ENCODE measurements around the gene DAB1.

The DAB1 gene

DNA sequence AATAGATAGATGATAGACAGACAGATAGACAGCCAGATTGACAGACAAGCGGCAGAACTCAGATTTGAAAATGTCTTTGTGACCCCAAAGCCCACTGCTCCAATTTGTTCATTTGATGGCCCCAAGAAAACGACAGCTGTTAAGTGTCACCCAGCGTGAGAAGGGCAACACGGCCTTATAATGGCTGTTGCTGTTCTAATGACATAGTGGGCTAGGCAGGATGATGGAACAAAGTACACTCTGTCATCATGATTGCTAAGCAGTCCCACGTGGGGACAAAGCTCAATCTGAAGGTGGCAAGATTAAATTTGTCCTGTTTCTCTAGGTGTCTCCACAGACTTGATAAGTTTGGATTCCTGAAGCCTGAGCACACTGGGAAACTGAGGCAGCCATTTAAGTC lies 112.9 kb downstream of the DAB1 start:
- DNase-seq, result no peak

DNA sequence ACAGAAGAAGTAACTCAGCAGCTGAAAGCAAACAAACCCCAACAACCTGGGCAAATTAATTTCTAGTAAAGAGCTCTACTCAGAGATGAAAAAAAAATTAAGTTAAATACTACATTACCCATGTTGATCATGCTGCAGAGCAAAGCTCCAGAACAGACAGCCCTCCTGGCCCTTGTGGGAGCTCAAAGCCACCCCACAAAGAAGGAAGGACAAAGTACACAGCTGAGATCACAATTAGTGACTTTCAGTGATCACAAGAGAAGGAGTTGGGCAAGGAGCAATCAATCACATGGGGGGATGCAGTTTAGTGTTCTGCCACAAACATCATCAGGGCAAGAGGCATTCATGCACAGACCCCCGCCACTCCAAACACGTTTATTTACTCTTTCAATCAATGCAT lies 114.2 kb downstream of the DAB1 start:
- DNase-seq, result no peak

- no peak for DNase-seq
Observed at GRCh38 chr1:57307392-57308170, 116.3 kb downstream of the DAB1 start.

DNA sequence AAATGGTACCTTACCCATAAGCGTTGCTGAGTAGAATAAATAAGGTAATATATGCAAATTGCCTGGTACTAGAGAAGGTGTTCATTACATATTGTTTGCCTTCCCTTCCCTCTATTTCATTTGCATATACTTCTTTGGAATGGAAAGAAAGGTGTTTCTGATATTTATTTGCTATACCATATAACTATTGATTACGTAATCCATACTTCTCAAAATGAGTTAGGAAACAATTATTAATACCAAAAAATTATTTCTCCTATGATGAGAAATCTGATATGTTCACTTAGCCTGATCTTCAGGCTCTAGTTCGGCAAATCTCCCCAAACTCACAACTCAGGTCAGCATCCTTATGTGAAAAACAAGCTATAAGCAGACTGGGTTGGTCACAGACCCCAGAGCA lies 119.3 kb downstream of the DAB1 start:
- no peak for DNase-seq

GRCh38 chr1:57302812-57303596 lies 120.9 kb downstream of the DAB1 start:
- no peak for DNase-seq

DNA sequence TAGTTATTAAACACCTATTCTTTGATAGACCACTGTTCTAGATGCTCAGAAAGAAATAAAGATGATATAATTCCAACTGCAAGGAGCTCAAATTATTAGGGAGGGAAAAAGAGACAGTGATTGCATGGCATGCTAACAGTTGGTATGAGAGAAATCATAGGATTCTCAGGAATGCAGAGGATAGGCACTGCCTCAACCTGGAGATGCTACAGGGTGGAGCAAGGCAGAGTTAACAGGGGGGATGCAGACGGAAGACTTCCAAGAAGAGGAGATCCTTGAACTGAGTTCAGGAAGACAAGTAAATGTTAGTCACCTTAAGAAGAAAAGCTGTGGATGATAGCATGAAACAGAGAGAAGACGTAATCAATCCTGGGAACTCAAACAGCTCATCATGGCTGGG lies 123.7 kb downstream of the DAB1 start:
- no peak for DNase-seq

- no peak for DNase-seq
Observed at GRCh38 chr1:57296726-57297250, 127.1 kb downstream of the DAB1 start.

DNA sequence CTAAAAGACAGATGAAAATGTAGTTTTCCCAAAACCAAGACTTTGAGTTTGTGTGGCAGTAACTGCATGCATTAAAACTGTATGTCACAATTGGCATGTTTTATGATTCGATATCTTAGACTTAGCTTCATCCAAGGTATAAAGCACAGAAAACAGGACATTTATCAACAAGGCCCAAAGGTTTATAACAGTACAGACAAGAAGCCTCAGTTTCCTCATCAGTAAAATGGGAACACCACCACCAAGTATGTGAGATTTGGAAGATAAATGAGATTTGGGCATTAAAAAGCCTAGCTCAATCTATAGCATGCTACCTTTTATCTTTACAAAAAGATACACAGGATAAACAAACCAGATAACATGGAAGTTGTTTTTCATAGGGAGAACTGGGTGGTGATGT lies 128.5 kb downstream of the DAB1 start:
- no peak for DNase-seq

- no peak for DNase-seq
Observed at GRCh38 chr1:57294177-57294576, 129.7 kb downstream of the DAB1 start.

DNA sequence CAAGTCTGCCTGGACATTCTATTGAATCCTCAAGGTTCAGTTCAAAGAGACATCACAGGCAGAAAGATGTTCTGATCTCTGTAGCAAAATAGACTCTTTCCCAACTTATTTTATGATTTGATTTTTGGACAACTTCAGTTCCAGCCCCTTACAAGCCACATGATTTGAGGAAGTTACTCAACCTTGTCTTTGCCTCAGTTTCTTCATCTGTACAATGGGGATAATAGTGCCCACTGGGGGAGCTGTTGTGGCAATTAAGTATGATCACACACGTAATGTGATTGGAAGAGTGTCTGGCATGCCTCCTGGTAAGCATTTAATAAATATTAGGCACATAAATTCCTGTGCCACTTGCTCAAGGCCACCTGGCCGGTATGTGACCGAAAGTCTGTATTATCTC lies 130.6 kb downstream of the DAB1 start:
- DNase-seq, result no peak

- DNase-seq, result no peak
Observed at GRCh38 chr1:57289781-57290180, 134.1 kb downstream of the DAB1 start.

- DNase-seq, result no peak
Observed at GRCh38 chr1:57285992-57286391, 137.9 kb downstream of the DAB1 start.

DNA sequence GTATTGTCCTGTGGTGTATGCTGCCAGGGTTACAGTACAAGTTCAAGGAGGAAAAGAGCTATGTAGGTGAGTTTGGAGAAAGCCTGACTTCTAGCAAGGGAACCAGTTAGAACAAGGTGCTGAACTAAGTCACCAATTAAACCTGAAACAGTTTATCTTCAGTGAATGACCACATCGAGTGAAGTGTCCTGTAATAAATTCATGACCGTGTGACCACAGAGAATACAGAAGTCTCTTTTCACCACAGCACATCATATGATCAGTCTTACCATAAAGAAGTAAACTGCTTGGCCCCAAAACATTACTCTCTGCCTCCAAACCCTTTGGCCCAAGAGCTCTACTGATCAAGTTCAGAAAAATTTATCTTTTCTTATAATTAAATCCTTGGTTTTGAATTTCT lies 141.4 kb downstream of the DAB1 start:
- DNase-seq, result no peak

GRCh38 chr1:57281324-57281723 lies 142.5 kb downstream of the DAB1 start:
- no peak for DNase-seq

GRCh38 chr1:57279909-57280666 lies 143.8 kb downstream of the DAB1 start:
- no peak for DNase-seq

DNA sequence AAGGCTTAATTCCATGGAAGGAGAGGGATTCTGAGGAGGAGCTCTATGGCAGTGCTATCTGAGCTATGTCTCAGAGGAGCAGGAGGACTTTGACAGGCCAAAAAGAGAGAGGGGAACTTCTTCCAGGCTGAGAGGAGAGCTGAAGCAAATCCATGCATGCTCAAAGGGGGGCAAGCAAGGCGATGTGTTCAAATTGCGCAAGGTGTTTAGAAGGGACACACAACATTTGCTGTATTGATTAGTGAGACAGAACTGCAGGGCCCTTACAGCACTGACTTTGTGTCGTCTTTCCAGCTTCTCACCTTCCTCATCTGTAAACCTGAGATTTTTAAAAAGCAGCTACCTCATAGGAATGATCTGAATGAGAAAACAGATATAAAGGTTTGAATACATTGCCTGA lies 145.3 kb downstream of the DAB1 start:
- DNase-seq, result no peak

DNA sequence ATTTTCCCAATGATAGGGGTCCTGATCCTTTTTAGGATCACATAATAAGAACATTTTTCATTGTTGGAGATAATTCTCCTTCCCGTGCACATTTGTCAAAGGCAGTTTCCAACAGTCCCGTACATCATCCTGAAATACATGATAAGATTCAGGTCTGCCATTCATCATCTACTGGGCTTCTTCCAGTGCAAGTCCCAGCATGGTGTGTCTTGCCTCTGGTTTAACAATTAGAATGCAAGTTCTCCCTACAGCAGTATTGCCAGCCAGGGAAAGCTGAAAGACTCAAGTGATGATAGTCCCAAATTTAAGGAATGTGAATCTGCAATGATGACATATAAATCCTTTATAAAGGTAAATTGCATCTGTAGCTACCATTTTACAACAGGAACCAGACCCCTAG lies 146.2 kb downstream of the DAB1 start:
- DNase-seq, result no peak

DNA sequence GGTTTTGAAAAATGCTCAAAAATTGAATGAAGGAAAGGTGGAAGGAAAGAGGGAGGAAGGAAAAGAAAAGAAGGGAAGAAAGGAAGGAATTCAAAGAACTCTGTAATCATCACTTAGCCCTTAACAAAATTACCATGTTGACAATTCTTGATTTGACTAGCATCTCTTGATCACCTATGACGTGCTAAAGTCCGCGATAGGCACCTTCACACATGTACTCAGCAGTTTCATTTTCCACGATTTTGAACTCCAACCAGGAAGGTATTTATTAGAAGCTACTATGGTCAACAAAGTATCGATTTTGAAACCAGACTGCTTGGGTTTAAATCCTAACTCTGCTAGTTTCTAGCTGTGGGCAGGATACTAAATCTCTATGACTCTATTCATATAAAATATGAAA lies 146.9 kb downstream of the DAB1 start:
- DNase-seq, result no peak

- DNase-seq, result no peak
Observed at GRCh38 chr1:57272601-57273000, 151.3 kb downstream of the DAB1 start.

- no peak for DNase-seq
Observed at GRCh38 chr1:57272150-57272549, 151.7 kb downstream of the DAB1 start.

DNA sequence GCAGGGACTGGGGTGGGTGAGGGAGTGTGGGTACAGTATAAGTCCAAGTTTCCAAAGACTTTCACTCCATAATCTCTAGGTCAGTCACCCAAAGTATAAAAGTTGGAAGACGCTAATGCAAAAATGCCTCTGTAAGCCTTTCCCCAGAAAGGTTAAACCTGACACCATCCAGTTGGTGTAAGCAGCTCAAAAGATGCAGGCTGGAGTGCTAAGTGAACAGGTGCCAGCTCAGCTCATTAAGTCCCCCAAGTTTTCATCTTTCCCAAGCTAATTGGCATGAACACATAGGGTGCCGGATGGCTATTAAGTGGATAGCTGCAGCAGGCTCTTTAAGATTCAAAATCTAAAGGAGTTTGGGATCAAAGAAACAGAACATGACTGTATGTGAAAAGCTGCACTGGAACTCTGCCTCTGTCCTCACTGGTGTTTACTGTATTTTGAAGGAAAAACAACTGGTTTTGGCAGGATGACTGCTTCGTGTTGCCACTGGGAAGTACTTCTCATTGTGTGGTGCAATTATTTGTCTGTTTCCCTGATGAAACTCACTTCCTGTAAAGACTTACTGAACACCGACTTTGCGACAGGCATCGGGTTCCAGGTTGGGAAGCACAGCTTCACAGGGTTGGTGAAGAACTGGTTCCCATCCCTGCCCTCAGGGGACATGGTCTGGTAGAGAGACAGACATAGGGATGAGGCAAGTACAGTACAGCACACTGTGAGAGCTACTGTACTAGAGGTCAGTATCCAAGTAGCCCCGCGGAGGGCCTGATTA lies 152.7 kb downstream of the DAB1 start:
- no peak for DNase-seq

GRCh38 chr1:57269630-57270225 lies 154.1 kb downstream of the DAB1 start:
- DNase-seq, result no peak
